Tibial nerve (tissue), 4 donors: ENCODE data around the gene RASAL3. TPM values are rescaled to one million over a fixed set of nuclear protein-coding genes. Genes with fewer than 3 reads are reported as not detected.

Source experiments
- DNase-seq, 2 donors: peaks; one replicate each; pipeline ENCODE4 v3.0.0-alpha.2; 2019; ENCODE audit warnings: low spot score in 2 of 2
- H3K27ac ChIP-seq, 4 donors: fragments of 200-600 bp; sonication (generic) in 3 of 4; one replicate each; pipeline ENCODE4 v1.5.1; 2017 to 2019; ENCODE audit warnings: mild to moderate bottlenecking in 1 of 4
- H3K27me3 ChIP-seq, 2 donors: fragments of 200-600 bp; sonication (generic) in 1 of 2; one replicate each; pipeline versions ENCODE4 v1.5.1 to v1.6.0; 2017 to 2019
- H3K36me3 ChIP-seq, 3 donors: fragments of 200-600 bp; sonication (generic); one replicate each; pipeline ENCODE4 v1.5.1; 2018 to 2019
- H3K4me1 ChIP-seq, 4 donors: fragments of 200-600 bp; sonication (generic) in 3 of 4; one replicate each; pipeline ENCODE4 v1.5.1; 2017 to 2019
- H3K4me3 ChIP-seq, 4 donors: fragments of 200-600 bp; sonication (generic) in 3 of 4; one replicate each; pipeline ENCODE4 v1.5.1; 2017 to 2019; ENCODE audit warnings: mild to moderate bottlenecking in 1 of 4, moderate library complexity in 1 of 4
- H3K9me3 ChIP-seq, 4 donors: fragments of 200-600 bp; sonication (generic) in 3 of 4; one replicate each; pipeline ENCODE4 v1.5.1; 2017 to 2019
- EP300 ChIP-seq, 2 donors: sonication (generic); formaldehyde crosslinking; IDR thresholded peaks; one replicate each; pipeline ENCODE4 v1.6.1; 2017; ENCODE audit warnings: antibody characterized with exemption in 2 of 2, mild to moderate bottlenecking in 1 of 2
- POLR2A ChIP-seq, 2 donors: fragments of 450-650 bp; IDR thresholded peaks; one replicate each; pipeline ENCODE4 v1.6.1; 2017; ENCODE audit warnings: antibody characterized with exemption in 2 of 2, mild to moderate bottlenecking in 2 of 2, moderate library complexity in 2 of 2
- whole genome bisulfite sequencing, 2 donors: methylation state at CpG; one replicate each; pipeline ENCODE4 v1.1.5; 2018; 5-methylcytosine and 5-hydroxymethylcytosine counted together
- total RNA-seq, 4 donors: library from RNA; depleted of rRNA; stranded (reverse); fragments of >200 nt; gene quantifications; one replicate each; pipeline ENCODE4 v1.1.0, GENCODE V29; 2016
- TF ChIP-seq, protein P1 (sequence below), 5 experiments: fragments of 200-600 bp in 3 of 5; fragments of 450-650 bp in 2 of 5; sonication (generic) in 3 of 5; IDR thresholded peaks; one replicate each; pipeline ENCODE4 v1.5.1; 2016 to 2019; ENCODE audit warnings: antibody characterized with exemption in 5 of 5, mild to moderate bottlenecking in 3 of 5, moderate library complexity in 2 of 5

The RASAL3 gene
- total RNA-seq, 4 donors from 2014 or later: 2.9 to 6.6 (median 4.3) TPM

DNA sequence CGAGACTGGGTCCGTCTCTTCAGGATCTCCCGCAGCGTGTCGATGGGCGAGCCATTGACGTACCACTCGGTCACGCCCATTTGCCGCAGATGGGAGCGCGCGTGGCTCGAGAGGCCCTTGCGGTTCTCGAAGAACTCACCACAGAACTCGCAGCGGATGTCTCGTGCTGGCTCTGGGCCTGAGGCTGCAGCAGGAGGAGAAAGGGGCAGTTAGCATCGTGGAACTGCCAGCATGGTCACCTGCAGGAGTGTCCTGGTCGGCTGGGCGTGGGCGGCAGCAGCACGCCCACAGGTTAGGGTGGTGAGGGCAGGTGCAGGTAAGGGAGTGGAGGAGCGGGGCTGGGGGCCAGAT lies 37.0 kb downstream of the RASAL3 start:
- 96 to 97% methylated on average over 25 of the region's 25 CpGs for WGBS, 2 donors
- Histone ChIP-seq H3K27me3 (no peaks in the 10 kb centered on the region), H3K4me1 (peaks cover 0 to 35% (median 18%) of the 10 kb centered on the region in 4 donors), H3K9me3 (peaks cover 0 to 6% (median 0%) of the 10 kb centered on the region in 4 donors), H3K4me3 (no peak overlapping the region), H3K36me3 (peaks cover 4 to 78% (median 34%) of the 10 kb centered on the region in 3 donors), H3K27ac (no peak overlapping the region)
- TF ChIP-seq EP300 (IDR thresholded peaks at IDR 0.05) (no peak), POLR2A (IDR thresholded peaks at IDR 0.05) (no peak)
- TF ChIP-seq, protein P1, sequence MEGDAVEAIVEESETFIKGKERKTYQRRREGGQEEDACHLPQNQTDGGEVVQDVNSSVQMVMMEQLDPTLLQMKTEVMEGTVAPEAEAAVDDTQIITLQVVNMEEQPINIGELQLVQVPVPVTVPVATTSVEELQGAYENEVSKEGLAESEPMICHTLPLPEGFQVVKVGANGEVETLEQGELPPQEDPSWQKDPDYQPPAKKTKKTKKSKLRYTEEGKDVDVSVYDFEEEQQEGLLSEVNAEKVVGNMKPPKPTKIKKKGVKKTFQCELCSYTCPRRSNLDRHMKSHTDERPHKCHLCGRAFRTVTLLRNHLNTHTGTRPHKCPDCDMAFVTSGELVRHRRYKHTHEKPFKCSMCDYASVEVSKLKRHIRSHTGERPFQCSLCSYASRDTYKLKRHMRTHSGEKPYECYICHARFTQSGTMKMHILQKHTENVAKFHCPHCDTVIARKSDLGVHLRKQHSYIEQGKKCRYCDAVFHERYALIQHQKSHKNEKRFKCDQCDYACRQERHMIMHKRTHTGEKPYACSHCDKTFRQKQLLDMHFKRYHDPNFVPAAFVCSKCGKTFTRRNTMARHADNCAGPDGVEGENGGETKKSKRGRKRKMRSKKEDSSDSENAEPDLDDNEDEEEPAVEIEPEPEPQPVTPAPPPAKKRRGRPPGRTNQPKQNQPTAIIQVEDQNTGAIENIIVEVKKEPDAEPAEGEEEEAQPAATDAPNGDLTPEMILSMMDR (IDR thresholded peaks at IDR 0.05): no peak
- DNase-seq: no peak

DNA sequence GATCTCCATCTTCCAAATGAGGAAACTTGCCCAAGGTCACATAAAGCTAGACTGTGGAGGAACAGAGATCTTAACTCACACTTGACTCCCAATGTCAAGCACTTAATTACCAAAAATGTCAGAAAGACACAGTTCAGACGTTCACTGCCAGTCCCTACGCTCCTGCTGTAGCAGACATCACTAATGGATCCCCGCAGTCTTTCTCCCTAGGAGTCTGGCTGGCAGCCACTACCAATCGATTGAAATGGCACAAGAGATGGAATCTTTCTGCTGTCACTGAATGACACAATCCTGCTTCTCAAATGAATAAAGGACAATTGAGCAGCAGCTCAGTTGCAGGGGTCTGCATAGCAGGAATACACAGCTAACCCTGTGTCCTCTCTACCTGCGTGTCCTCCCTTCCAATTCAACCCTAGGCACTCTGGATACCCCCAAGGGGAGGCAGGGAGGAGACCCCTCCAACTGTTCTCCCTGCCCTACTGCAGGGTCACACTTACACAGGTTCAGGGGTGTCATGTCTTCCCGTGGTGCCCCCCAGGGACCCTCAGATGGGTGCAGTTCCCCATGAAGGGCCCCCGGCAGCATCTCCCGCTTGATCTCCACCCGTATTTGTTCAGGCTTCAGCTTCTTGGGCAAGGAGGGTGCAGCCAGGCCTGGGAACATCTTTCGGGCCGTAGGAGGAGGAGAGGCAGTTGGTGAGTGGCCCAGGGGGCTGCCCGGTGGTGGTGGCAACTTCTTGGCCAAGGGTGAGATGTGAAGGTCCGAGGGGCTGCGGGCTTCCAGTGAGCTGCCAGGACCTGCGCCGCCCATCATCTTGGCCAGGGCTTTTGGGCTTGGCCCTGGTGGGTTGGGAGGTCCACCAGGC lies 37.6 kb downstream of the RASAL3 start:
- WGBS, 2 donors: 85 to 89% methylated on average over 16 of the region's 16 CpGs
- Histone ChIP-seq H3K4me3 (no peak overlapping the region), H3K27ac (no peak overlapping the region), H3K9me3 (peaks cover 0 to 6% (median 0%) of the 10 kb centered on the region in 4 donors), H3K27me3 (no peaks in the 10 kb centered on the region), H3K4me1 (peaks cover 0 to 33% (median 16%) of the 10 kb centered on the region in 4 donors), H3K36me3 (peaks cover 4 to 83% (median 34%) of the 10 kb centered on the region in 3 donors)
- TF ChIP-seq EP300 (IDR thresholded peaks at IDR 0.05) (no peak), POLR2A (IDR thresholded peaks at IDR 0.05) (no peak)
- TF ChIP-seq, protein P1 (IDR thresholded peaks at IDR 0.05): no peak
- DNase-seq: no peak

DNA sequence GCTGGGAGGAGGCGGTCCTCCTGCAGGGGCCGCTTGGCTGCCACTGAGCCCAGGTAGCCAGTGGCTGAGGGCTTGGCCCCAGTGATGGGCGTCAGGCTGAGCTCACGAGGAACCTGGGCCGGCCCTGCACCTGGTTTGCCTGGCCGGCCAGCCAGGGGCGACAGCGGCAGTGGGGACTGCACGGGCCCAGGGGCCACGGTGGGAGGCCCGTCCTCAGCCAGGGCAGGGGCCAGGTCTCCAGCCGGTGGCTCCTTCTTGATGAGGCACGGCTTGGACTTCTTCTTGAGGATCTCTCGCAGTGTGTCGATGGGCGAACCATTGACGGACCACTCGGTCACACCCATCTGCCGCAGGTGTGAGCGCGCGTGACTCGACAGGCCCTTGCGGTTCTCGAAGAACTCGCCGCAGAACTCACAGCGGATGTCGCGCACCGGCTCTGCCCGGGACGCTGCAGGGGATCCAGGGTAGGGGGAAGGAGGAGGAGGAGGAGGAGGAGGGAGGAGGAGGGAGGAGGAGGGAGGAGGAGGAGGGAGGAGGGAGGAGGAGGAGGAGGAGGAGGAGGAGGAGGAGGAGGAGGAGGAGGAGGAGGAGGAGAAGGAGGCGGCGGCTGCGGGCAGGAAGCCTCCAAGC lies 38.9 kb downstream of the RASAL3 start:
- WGBS, 2 donors: 93 to 94% methylated on average over 25 to 36 of the region's 36 CpGs
- Histone ChIP-seq H3K27me3 (no peaks in the 10 kb centered on the region), H3K27ac (no peak overlapping the region), H3K4me1 (peaks cover 0 to 20% (median 4%) of the 10 kb centered on the region in 4 donors), H3K36me3 (peaks cover 4 to 90% (median 34%) of the 10 kb centered on the region in 3 donors), H3K9me3 (peaks cover 0 to 6% (median 0%) of the 10 kb centered on the region in 4 donors), H3K4me3 (no peak overlapping the region)
- no peak for TF ChIP-seq POLR2A (IDR thresholded peaks at IDR 0.05)
- TF ChIP-seq, protein P1 (IDR thresholded peaks at IDR 0.05): no peak
- no peak for TF ChIP-seq EP300 (IDR thresholded peaks at IDR 0.05)
- DNase-seq: no peak

DNA sequence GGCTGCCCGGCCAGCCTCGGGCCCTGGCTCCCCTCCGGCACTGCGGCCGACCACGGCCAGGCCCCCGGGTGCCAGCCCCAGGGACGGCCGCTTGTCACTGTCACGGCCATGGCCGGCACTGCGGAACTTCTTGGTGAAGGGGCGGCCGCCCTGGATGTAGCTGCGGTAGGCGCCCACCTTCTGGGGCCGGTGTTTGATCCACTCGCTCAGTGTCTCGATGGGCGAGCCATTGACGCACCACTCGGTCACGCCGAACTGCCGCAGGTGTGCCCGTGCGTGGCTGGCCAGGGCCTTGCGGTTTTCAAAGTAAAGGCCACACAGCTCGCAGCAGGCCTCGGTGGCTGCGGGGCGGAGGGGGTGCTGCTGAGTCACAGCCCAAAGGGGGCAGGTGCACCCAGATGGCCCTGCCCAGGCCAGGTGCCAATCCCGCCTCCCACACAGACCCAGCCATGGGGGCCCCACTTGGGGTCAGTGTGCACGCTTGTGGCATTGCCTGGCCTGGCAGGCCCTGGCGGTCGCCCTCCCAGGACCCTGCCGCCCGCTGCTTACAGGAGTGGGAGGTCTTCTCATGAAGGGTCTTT lies 39.6 kb downstream of the RASAL3 start:
- WGBS, 2 donors: 89 to 97% methylated on average over 11 to 33 of the region's 38 CpGs

More for the DNA sequence above, 39.6 kb downstream of the RASAL3 start:
- Histone ChIP-seq H3K4me1 (peaks cover 0 to 16% (median 2%) of the 10 kb centered on the region in 4 donors), H3K36me3 (peaks cover 4 to 87% (median 34%) of the 10 kb centered on the region in 3 donors), H3K9me3 (peaks cover 0 to 6% (median 0%) of the 10 kb centered on the region in 4 donors), H3K27me3 (no peaks in the 10 kb centered on the region), H3K4me3 (no peak overlapping the region), H3K27ac (no peak overlapping the region)
- no peak for DNase-seq
- TF ChIP-seq, protein P1 (IDR thresholded peaks at IDR 0.05): no peak
- TF ChIP-seq EP300 (IDR thresholded peaks at IDR 0.05) (no peak), POLR2A (IDR thresholded peaks at IDR 0.05) (no peak)
